ENCODE measurements around the gene CHKB.
"Not testable (repeated sequence)": the region's sequence is repeated elsewhere in the genome, so short reads cannot be mapped to it uniquely, and the experiment has no call there.

Gene CHKB

DNA sequence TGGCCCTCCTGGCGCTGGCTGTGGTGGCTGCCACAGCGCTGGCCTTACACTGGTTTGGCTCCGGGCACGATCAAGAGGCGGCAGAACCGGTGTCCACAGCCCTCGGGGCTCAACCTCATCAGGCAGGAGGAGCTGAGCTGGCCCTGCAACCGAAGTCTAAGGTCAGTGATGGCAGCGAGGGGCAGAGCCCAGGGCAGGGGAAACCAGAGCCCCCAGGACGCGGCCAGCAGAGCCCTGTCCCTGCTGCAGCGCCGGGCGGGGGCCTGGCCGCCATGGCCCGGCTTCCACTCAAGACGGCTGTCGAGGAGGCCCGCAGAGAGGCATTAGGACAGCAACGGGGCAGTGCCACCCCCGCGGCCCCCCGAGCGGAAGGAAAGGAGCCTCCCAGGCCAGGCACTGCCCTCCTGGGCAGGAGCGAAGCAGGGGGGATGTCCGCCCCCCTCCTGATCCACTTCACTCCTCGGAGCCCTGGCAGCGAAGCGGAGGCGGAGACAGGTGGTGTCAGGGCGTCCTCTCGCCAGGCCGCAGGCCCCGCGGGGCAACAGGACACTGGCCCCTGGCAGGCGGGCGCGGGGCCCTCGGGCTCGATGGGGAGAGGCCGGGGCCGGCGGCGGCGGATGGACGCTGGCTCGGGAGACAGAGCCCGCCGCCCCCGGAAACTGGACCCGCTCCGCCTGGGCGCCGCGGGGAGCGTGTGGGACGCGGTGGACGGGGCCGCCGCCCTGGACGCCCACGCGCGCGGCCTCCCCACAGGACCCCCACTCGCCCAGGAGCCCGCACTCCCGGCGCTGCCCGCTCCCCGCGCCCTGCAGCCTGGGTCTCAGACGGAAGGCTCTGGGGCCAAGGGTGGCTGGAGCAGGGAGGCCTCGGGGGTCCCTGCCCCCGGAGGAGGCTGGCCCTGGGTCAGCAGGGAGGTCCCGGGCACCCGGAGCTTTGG, 36.1 kb downstream of the CHKB start:
- DNase-seq: no peak

DNA sequence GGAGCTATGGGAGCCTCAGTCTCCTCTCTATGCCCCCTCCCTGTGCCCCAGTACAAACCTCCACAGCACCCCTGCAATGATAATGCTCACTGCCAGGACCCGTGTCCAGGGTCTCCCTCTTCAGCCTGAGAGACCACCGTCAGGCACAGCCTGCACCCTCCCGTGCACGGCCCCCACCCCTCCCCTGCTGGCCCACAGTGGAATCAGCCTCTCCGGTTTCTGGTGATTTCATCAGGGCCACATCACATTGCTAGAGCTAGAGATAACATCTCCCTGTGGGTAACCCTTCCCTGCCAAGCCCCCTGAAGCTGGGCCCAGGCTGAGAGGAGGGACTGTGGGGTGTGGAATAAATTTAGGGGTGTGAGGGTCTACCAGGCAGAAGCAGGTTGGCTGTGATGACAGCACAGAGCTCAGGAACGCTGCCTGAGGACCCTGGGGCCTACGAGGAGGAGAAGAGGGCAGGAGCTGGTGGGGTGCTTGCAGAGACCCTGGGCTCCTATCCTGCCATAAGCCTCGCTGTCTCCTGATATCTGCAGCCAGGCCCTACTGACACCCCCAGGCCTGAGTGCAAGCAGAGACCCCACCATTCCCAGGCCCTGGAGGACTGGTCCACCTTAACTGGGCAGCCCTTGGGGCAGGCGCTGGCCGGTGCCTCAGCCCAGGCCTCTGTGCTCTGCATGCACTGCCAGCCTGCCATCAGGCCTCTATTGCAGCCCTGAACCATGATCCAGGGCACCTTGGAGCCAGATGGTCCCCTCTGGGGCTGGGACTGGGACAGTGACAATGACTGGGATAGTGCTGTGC, 36.9 kb downstream of the CHKB start, which contains the start of gene KLHDC7B:
KLHDC7B (plus strand) TSS at position 378 of the 804 bp plus-strand sequence; CDS start at position 723, 345 bp downstream.
- no peak for DNase-seq

DNA sequence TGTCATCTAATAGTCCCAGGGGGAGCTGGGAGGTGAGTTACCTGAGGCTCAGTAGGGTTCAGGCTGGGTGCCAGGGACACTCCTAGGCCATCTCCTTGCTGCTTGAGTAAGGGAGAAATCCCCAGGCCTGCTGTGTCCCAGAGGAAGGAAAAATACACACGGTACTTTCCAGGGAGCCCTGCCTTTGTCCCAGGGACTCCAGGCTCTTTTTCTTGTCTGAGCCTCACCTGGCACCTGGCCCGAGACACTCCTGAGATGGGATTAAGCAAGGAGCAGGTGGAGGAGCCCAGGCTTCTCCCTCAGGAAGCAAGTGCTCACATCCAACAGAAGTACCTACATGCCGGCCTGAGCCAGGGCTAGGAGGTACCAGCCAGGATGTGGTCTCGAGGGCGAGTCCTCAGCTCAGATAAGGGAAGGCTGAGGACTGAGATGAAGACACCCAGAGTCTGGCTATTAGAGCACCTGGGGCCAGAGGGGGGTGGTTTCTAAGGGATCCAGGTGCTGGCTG, 37.8 kb downstream of the CHKB start:
- DNase-seq: no peak

DNA sequence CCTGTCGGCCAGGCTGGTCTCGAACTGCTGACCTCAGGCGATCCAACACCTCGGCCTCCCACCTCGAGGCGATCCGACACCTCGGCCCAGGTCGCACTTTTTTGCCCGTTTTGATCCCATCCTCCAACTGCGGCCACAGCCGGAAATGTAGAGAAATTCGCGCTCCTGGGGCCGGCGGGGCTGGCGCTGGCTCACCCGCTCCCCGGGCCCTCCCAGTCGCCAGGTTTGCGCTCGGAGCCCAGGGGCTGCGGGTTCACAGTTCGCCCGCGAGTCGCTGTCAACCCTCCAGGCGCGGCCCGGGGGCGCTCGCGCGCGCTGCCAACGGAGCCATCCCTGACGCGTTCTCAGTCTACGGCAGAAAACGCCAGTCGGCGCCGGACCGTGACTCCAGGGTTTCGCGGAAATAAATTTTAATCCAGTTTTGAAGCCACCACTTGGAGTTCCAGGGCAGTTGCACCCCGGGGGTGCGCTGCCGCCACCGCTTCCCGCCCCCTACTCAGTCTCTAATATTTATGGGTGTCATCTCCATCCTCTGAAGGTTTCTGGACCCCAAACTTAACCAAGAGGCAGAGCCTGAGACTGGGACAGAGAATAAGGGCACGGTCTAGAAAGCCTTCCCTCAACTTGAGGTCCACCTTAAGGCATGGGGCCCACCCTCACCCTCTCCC, 38.4 kb downstream of the CHKB start:
- DNase-seq: peak; percentile 74

DNA sequence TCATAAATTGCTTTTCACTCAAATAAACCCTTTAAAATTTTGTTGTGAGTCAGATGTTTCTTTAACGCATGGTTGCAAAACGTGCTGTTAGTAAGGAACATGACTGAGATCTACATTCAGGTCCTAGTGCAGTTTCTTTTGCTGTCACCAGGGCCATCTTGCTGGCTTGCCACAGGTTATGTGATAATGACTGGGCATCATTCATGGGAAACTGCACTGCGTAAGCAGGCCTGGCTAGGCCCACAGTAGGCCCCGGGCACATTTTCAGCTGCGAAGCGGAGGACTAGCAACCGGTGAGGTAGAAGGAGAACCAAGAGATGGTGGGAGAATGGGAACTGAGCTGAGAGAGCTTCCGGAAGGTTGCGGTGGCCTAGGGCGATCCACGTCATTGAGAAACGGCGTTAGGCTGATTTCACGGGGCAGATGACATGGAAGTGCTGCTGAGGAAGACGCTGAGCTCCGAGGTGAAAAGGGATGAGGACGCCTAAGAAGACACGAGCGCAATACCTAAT, 40.2 kb downstream of the CHKB start:
- DNase-seq: no peak

DNA sequence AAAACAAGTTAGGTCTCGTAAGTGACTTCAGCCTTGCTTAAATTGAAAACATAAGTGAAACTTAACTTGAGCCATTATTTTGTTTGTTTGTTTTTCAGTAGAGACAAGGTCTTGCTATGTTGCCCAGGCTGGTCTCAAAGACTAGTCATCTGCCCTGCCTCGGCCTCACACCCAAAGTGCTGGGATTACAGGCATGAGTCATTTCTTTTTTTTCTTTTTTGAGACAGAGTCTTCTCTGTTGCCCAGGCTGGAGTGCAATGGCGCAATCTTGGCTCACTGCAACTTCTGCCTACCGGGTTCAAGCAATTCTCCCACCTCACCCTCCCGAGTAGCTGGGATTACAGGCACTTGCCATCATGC, 41.0 kb downstream of the CHKB start:
- DNase-seq: not testable (repeated sequence)

DNA sequence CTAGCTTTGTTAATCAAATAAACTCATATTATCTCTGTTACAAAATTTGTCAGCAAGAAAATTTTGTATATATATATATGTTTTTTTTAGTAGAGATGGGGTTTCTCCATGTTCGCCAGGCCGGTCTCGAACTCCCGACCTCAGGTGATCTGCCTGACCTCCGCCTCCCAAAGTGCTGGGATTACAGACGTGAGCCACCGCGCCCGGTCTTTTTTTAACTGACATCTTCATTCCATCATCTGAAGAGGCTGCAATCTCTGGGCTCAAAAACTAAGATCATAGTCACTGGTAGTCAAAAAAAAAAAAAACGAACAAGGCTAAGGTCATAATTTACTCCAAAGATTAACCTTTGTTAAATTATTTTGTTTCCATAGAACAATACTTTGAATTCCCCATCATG, 42.3 kb downstream of the CHKB start:
- no peak for DNase-seq

DNA sequence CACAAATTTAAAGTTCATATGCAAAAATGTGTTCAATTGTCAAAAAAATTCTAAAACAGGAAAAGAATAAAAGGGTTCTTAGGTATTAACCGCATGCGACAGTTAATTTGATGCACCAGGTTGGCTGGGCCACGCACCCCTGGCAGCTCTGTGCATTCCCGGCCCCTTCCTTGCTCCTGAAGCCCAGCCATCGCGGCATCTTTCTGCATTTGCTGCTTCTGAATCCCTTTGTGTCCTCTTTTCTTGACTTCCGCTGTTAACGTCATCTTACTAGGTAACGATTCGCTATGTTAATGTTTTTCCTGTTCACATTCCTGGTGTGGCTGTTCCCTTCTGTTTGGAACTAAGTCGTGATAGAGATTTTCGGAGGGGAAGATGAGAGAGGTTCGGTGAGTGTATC, 44.9 kb downstream of the CHKB start:
- no peak for DNase-seq

DNA sequence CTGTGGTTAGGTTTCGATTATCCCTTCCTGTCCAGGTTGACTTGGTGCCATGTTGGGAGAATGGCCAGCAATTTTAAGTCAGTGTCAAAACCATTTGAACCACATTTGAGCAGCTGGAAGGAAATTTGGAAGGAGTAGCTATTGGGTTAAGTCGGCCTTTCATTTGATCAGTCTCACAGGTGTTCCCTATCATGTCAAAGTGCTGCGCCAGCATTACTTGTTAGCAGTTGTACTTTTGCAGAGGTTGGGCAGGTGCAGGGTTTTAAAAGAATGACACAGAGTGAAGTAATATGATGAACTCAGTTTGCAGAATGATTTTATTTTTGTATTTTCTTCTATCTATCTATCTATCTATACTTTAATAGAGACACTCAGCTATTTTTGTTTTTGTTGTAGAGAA, 46.4 kb downstream of the CHKB start:
- DNase-seq: no peak

DNA sequence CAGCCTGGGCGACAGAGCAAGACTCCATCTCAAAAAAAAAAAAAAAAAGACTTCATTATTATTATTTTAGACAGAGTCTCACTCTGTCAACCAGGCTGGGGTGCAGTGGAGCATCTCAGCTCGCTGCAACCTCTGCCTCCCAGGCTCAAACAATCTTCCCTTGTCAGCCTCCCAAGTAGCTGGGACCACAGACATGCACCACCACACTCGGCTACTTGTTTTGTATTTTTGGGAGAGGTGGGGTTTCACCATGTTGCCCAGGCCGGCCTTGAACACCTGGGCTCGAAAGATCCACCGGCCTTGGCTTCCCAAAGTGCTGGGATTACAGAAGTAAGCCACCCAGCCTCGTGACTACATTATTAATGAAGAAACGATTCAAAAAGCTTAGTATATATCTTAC, 47.5 kb downstream of the CHKB start:
- no peak for DNase-seq

DNA sequence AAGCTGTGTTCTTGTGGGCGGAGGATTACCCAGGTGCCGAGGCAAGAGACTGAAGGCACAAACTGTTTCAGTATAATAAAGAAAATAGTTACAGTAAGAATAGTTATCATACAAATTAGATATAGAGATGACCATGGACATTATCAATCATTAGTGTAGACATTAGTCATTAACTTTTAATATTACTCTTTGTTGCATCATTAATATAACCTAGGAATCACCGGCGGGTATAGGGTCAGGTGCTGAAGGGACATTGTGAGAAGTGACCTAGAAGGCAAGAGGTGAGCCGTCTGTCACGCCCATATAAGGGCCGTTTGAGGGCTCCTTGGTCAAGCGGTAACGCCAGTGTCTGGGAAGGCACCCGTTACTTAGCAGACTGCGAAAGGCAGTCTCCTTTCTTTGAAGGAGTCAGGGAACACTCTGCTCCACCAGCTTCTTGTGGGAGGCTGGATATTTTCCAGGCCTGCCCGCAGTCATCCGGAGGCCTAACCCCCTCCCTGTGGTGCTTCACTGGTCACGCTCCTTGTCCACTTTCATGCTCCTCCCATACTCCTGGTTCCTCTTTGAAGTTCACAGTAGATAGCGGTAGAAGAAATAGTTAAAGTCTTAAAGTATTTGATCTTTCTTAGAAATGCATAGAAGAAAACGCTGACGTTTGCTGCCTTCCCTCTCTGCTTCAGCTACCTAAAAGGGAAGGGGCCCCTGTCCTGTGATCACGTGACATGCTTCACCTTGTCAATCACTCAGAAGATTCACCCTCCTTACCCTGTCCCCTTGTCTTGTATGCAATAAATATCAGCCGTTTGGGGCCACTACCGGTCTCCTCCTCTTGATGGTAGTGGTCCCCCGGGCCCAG, 48.6 kb downstream of the CHKB start:
- not testable (repeated sequence) for DNase-seq

DNA sequence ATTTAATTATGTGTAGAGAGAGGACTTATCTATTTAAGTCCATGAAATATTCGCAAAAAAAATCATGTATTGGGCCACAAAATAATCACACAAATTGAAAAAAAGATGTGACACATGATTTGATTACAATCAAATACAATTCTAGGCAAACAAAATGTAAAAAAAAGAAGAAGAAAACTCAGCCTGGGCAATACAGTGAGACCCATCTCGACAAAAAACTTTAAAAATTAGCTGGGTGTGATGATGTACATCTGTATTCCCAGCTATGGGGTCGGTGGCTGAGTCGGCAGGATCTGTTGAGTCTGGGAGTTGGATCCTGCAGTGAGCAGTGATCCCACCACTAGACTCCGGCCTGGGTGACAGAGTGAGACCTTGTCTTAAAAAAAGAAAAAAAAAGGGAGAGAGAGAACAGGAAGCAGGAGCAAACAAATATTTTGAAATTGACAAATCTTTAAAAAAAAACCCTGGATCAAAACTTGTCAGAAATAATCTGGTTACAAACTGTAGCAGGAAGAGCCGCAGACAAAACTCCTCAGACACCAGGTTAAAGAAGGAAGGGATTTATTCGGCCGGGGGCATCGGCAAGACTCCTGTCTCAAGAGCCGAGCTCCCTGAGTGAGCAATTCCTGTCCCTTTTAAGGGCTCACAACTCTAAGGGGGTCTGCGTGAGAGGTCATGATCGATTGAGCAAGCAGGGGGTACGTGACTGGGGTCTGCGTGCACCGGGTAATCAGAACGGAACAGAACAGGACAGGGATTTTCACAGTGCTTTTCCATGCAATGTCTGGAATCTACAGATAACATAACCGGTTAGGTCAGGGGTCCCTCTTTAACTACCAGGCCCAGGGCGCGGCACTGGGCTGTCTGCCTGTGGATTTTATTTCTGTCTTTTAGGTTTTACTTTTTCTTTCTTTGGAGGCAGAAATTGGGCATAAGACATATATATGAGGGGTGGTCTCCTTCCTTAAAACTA, 49.5 kb downstream of the CHKB start:
- DNase-seq: no peak

DNA sequence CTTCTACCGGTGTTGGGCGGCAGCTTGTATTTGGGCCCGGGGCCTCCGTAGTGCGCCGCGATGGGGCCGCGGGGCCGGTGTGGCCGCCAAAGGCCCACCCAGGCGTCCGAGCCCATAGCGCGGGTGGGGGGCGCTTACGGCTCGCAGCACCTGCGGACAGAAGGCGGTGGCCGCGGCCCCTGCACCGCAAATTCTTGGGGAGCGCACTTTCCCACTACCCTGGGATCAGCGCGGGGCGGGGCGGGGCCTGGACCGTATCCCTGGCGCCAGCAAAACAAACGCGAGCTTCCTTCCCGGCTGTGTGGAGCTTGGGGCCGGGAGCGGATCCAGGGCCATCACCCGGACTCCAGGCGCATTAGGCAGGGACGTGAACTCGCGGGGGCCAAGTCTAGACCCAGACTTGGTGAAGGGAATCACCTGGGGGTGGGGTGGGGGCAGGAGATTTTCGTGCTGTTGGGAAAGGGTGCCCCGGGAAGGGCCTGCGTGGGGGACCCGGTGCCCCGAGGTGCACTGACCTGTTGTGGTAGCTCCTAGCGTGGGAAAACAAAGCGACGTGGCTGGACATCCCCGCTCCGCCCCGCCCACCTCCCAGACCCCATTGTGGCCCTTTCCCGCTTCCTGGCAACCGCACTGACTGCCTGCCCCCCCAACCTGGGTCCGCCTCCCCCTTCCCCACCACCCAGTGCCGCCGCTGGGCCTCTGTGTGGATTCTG, 50.5 kb downstream of the CHKB start:
- DNase-seq: no peak

DNA sequence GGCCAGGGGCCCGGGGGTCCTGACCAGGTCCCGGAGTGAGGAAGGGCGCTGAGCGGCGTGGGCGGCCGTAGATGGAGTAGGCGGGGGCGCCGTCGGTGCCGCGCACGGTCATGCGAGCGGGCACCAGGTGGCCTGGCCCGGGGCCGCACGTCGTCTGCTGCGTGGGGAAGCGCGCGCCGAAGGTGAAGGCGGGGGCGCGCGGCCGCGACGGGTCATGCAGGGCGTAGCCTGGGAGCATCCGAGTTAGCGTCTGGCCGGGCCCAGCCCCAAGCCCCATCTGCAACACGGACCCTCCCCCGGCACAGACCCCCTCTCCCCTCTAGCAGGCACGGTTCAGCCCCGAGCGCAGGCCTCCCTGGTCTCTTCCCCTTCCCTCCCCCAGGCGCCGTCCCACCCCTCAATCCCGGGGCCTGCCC, 51.1 kb downstream of the CHKB start:
- peak; percentile 34 for DNase-seq

DNA sequence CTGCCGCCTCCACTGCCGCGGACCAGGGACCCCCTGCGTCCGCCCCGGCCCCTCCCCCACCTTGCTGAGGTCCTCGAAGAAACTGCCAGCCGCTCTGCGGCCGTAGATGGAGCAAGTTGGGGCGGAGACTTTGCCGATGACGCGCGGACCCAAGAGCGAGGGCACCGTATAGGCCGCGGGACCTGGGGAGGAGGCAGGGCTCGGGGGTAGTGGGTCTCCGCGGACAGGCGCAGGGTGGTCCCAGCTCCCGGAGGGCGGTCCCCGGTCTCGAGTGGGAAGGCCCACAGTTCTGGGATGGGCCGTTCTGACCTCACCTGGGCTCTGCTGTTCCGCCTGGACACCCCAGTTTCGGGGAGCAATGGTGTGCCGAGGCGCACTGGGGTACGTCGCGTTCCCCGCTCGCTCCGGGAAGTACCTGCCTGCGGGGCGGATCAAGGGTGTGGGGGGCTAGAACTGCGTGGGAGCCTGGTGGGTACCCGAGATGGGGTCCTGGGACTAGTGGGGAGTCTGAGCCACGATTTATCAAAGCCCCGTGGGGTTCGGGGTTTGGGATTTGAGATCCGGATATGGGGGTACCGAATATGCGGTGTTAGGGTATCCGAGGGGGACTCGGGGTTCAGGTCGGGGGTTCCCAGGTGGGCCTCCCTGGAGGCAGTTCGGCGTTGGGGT, 51.6 kb downstream of the CHKB start:
- DNase-seq: peak; percentile 62

DNA sequence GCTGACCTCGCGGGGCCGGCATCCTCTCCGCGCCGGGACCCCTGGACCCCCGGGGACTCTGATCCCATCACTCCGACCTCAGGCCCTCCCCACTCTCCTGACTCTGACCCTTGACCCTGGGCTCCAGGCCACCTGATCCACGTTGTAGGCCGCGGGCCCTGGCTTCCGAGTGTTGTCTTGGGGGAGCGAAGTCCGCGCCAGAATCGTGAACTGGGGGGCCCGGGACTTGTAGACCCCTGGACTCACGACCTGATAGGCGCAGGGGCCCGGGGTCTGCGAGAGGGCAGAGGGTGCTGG, 52.1 kb downstream of the CHKB start:
- no peak for DNase-seq

DNA sequence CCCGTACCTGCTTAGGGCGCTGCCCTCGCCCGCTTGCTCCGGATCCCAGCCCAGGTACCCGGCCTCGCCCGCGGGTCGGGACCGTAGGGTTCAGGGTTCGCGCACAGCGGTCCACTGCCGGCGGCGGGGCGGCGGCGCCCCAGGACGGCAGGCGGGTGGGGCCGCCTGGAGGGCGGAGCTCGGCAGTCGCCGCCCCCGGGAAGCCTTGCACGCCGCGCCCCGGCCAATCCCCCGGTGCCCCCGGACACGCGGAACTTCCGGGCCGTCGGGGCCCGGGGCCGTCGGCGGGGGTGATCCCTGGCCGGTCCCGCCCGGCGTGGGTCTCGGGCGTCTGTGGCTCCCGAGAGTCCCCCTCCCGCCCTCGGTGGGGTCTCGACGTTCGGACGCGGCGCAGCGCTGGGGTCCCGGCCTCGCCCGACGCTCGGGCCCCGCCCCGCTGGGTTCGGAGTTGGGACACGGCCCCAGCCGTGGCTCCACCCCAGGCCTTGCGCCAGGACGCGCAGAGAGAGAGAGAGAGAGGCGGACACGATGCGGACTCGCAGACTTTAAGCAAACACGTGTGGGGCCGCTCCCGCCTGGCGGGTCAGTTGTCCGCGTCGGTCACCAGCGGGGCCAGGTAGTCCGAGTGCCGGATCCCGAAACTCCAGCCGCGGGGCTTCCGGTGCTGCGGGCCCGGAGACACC, 52.6 kb downstream of the CHKB start, which contains the start of gene TYMP:
TYMP (minus strand) TSS at position 116 of the 683 bp plus-strand sequence. CDS start 303 bp downstream, outside the sequence.
- peak; percentile 53 for DNase-seq

DNA sequence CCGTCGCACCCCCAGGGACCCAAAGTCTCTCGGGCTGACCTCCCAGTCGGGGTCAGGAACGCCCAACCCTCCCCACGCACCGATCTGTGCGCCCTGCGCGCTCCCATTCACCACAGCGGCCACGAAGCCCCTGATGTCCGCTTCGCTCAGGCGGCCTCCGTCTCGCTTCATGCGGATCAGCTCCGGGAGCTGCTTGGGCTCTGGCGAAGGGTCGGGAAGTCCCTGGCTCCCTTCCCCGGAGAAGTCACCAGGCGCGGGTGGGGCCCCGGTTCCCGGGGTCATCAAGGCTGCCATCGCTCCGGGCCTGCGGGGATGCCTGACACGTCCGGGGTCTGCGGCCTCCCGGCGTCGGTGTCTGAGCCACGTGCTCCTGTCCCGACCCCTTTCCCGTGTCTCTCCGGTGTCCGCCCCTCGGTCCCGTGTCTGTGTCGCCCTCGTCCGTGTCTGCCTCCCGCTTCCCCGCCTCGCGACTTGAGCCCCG, 53.2 kb downstream of the CHKB start:
- DNase-seq: no peak
